ENCODE measurements around the gene SCAMP2. TPM values are rescaled to one million over a fixed set of nuclear protein-coding genes. Genes with fewer than 3 reads are reported as not detected.

SCAMP2 gene
- total and polyA plus RNA-seq, 2 of the 13 experiments (the other 11 are each of a cell fraction or from before 2014, with no cell fraction given), result 34.8 to 121 TPM

DNA sequence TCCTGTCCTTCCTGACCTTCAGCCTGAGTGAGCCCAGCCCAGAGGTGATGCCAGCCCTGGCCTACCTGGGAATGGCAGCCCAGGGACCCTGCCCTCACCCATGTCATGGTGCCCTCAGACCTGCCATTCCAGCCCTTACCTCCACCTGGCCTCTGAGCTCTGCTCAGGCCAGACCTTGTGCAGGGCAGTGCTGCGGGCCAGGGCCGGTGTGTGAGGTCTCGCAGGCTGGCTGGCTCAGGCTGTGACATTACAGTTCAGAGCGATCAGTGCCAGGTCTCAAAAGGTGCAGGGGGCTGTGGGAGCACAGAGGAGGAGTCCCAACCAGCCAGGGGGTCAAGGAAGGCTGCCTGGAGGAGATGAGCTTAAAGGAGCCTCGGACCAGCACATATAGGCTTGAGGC lies 53.1 kb downstream of the SCAMP2 start:
- DNase-seq (ENCODE audit: low spot score) (no peak), ATAC-seq (no peak), FAIRE-seq (no peak)
- H3K79me2 ChIP-seq (ENCODE audit: insufficient read depth, low read length), result no peaks in the 10 kb centered on the region
- TF ChIP-seq ZNF614 (CRISPR knock-in tag; IDR thresholded peaks at IDR 0.05; ENCODE audit: borderline replicate concordance) (no peak), ZBTB21 (CRISPR knock-in tag; IDR thresholded peaks at IDR 0.05) (no peak), EHMT2 (IDR thresholded peaks at IDR 0.05; ENCODE audit: borderline replicate concordance, low read depth, low read length) (no peak), LCORL (IDR thresholded peaks at IDR 0.05) (no peak), LCORL (CRISPR knock-in tag; IDR thresholded peaks at IDR 0.05) (no peak), ZNF281 (CRISPR knock-in tag; IDR thresholded peaks at IDR 0.05; ENCODE audit: borderline replicate concordance) (no peak), GATAD2A (CRISPR knock-in tag; IDR thresholded peaks at IDR 0.05) (no peak)
- H3K9ac ChIP-seq (ENCODE audit: insufficient read depth, low read depth, low read length), result no peak overlapping the region
- H4K20me1 ChIP-seq (ENCODE audit: insufficient read depth, low read length), result no peaks in the 10 kb centered on the region
- no peak overlapping the region for H3K4me3 ChIP-seq (replicated peaks in 1 of 3; ENCODE audit: insufficient read depth in 1 of 3, low read depth in 2 of 3, low read length in 3 of 3)
- H2AFZ ChIP-seq (ENCODE audit: low read length), result no peak overlapping the region
- no peaks in the 10 kb centered on the region for H3K9me3 ChIP-seq (ENCODE audit: low read length)
- H3K36me3 ChIP-seq (replicated peaks in 1 of 2; ENCODE audit: control insufficient read depth in 1 of 2, insufficient read depth in 2 of 2, low read length in 2 of 2), result no peaks in the 10 kb centered on the region
- ChIA-PET POLR2A (no interaction called here), CTCF (ENCODE audit: low intra/inter-chr PET ratio, low total read pairs) (no interaction called here)
- no TSS peak for BruUV-seq (replicated peaks)
- no peak overlapping the region for H3K4me2 ChIP-seq (ENCODE audit: low read depth, low read length)
- no peak overlapping the region for H3K27ac ChIP-seq (ENCODE audit: extremely low read length, insufficient read depth, low read length)
- intact Hi-C loops (cut with micrococcal nuclease; ENCODE audit: unreplicated experiment) (no loop called here), in situ Hi-C loops (cut with HindIII; ENCODE audit: extremely low pct_ligation_motif_present, low pct_unique_long_range_greater_than_20kb) (no loop called here)
- H3K27me3 ChIP-seq (ENCODE audit: control insufficient read depth in 1 of 2, insufficient read depth in 2 of 2, low read length in 2 of 2), result peaks cover 1 to 16% of the 10 kb centered on the region in 2 experiments; a peak in 3 of 5 replicates
- peaks cover 40% of the 10 kb centered on the region for H3K4me1 ChIP-seq (ENCODE audit: insufficient read depth, low read length)
- WGBS (ENCODE audit: low lambda C conversion rate), result 0% methylated on average over 1 of the region's 5 CpGs

All from HepG2 (cell line).